ENCODE data around the gene MAN1C1. TPM values are rescaled to one million over a fixed set of nuclear protein-coding genes. Genes with fewer than 3 reads are reported as not detected.

Gene MAN1C1
- total RNA-seq, 2 donors from 2014 or later = 2.2 to 4.3 TPM

GRCh38 chr1:25647106-25647505 is 30.5 kb downstream of the MAN1C1 start:
- H3K4me3 ChIP-seq (ENCODE audit: low read length) = no peak overlapping the region
- Mint-ChIP-seq H3K9me3 (no peaks in the 10 kb centered on the region), H3K4me3 (no peak overlapping the region), H3K4me1 (peaks cover 28% of the 10 kb centered on the region), H3K27me3 (ENCODE audit: insufficient read depth) (no peaks in the 10 kb centered on the region), H3K36me3 (ENCODE audit: low read depth) (no peaks in the 10 kb centered on the region), H3K27ac (no peak overlapping the region)
- H3K9ac ChIP-seq (ENCODE audit: extremely low read depth, low read length, poor library complexity, severe bottlenecking) = no peak overlapping the region
- 94 to 96% methylated on average over 3 to 4 of the region's 4 CpGs for WGBS, 2 experiments (ENCODE audit: insufficient coverage in 1 of 2, insufficient read length in 1 of 2)
- H3K36me3 ChIP-seq (ENCODE audit: control insufficient read depth, insufficient read depth, low read length) = no peaks in the 10 kb centered on the region
- no peak overlapping the region for H3K27ac ChIP-seq (ENCODE audit: low read depth, low read length)
- no peaks in the 10 kb centered on the region for H3K9me3 ChIP-seq (ENCODE audit: control insufficient read depth, low read length)
- no peak for TF ChIP-seq CTCF (conservative IDR thresholded peaks at IDR 0.05)
- peaks cover 10% of the 10 kb centered on the region for H3K4me1 ChIP-seq (ENCODE audit: control insufficient read depth, insufficient read depth, low read length)
- no peak for DNase-seq
- no peaks in the 10 kb centered on the region for H3K27me3 ChIP-seq (ENCODE audit: control insufficient read depth, insufficient read depth, low read length, poor library complexity, severe bottlenecking)

DNA sequence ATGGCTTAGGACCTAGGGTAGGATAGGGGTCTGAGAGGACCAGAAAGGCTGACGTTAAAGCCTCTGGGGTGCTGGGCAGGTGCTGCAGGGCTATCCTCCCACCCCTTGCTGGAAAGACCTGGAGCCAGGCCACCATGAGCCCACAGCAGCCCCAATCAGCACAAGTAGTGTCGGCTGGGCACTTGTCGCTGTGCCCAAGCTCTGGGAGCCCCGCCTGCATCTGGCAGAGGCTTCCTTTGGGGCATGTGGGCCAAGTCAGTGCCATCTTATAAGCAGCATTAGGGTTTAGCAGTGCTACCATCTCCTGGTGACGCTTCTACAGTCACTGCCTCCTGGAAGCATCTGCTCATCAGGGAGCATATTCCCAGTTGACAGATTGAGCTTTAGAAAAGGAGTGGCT is 31.3 kb downstream of the MAN1C1 start:
- 89 to 95% methylated on average over 4 to 5 of the region's 5 CpGs for WGBS, 2 experiments (ENCODE audit: insufficient coverage in 1 of 2, insufficient read length in 1 of 2)
- H3K4me3 ChIP-seq (ENCODE audit: low read length) = no peak overlapping the region
- peaks cover 4% of the 10 kb centered on the region for H3K4me1 ChIP-seq (ENCODE audit: control insufficient read depth, insufficient read depth, low read length)
- Mint-ChIP-seq H3K9me3 (no peaks in the 10 kb centered on the region), H3K36me3 (ENCODE audit: low read depth) (no peaks in the 10 kb centered on the region), H3K4me3 (no peak overlapping the region), H3K4me1 (peaks cover 20% of the 10 kb centered on the region), H3K27me3 (ENCODE audit: insufficient read depth) (no peaks in the 10 kb centered on the region), H3K27ac (no peak overlapping the region)
- DNase-seq = no peak
- H3K27ac ChIP-seq (ENCODE audit: low read depth, low read length) = no peak overlapping the region
- no peak overlapping the region for H3K9ac ChIP-seq (ENCODE audit: extremely low read depth, low read length, poor library complexity, severe bottlenecking)
- H3K27me3 ChIP-seq (ENCODE audit: control insufficient read depth, insufficient read depth, low read length, poor library complexity, severe bottlenecking) = no peaks in the 10 kb centered on the region
- H3K36me3 ChIP-seq (ENCODE audit: control insufficient read depth, insufficient read depth, low read length) = no peaks in the 10 kb centered on the region
- TF ChIP-seq CTCF (conservative IDR thresholded peaks at IDR 0.05) = no peak
- no peaks in the 10 kb centered on the region for H3K9me3 ChIP-seq (ENCODE audit: control insufficient read depth, low read length)

DNA sequence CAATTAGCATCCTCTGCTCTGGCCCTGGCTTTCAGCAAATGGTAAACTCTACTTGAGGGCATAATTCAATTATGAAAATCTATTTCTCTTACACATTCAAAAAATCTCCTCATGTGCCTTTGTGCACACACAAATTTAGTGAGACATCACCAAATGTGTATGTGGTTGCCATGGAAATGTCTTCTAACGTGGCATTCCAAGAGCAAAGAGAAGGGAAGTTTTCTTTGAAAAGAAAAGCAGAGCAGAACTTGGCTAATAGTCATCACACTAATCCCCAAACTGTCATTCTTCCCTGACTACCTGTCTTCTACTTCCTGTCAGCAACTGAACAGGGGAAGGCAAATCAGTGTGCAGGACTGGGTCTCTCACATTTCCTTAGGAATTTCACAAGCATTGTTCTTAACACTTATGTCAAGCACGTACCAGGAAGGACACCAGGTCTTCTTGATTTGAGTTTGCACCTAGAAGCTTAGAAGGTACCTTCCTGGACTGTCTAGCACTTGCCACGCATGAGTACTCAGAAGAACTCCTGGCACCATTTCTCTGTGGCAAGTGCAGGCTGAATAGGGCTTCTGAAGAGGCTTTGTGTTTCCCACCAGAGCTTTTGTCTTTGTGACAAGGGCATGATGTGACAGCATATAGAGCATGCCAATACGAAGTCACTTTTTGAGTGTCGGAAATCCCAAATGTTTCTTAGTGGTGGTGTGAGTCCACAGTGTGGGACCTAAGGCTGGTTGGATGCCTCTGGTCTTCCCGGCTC is 32.3 kb downstream of the MAN1C1 start:
- Histone ChIP-seq H3K9ac (ENCODE audit: extremely low read depth, low read length, poor library complexity, severe bottlenecking) (no peak overlapping the region), H3K36me3 (ENCODE audit: control insufficient read depth, insufficient read depth, low read length) (no peaks in the 10 kb centered on the region), H3K27me3 (ENCODE audit: control insufficient read depth, insufficient read depth, low read length, poor library complexity, severe bottlenecking) (no peaks in the 10 kb centered on the region), H3K4me3 (ENCODE audit: low read length) (no peak overlapping the region), H3K4me1 (ENCODE audit: control insufficient read depth, insufficient read depth, low read length) (peaks cover 4% of the 10 kb centered on the region), H3K9me3 (ENCODE audit: control insufficient read depth, low read length) (no peaks in the 10 kb centered on the region), H3K27ac (ENCODE audit: low read depth, low read length) (no peak overlapping the region)
- no peaks in the 10 kb centered on the region for H3K9me3 Mint-ChIP-seq
- WGBS, 2 experiments (ENCODE audit: insufficient coverage in 1 of 2, insufficient read length in 1 of 2) = 86% methylated on average over 6 of the region's 6 CpGs
- H3K27me3 Mint-ChIP-seq (ENCODE audit: insufficient read depth) = no peaks in the 10 kb centered on the region
- H3K4me3 Mint-ChIP-seq = no peak overlapping the region
- peaks cover 19% of the 10 kb centered on the region for H3K4me1 Mint-ChIP-seq
- no peak overlapping the region for H3K27ac Mint-ChIP-seq
- TF ChIP-seq CTCF (conservative IDR thresholded peaks at IDR 0.05) = no peak
- H3K36me3 Mint-ChIP-seq (ENCODE audit: low read depth) = no peaks in the 10 kb centered on the region
- DNase-seq = no peak
